GM21526 (cell line): ENCODE results near the gene CAPN13.

ENCODE experiments used
- ATAC-seq: cut with Tn5 transposase; IDR thresholded peaks from one replicate; pipeline ENCODE4 v1.9.1; 2021; ENCODE audit warnings: moderate library complexity; ENCODE audit not compliant: unreplicated experiment, low FRiP score

The CAPN13 gene

GRCh38 chr2:30732376-30732775, 74.9 kb downstream of the CAPN13 start:
- no peak for ATAC-seq

GRCh38 chr2:30731706-30732105, 75.5 kb downstream of the CAPN13 start:
- no peak for ATAC-seq

GRCh38 chr2:30730736-30731647, 76.3 kb downstream of the CAPN13 start:
- no peak for ATAC-seq

- ATAC-seq: no peak
Measured at GRCh38 chr2:30729031-30729430, 78.2 kb downstream of the CAPN13 start.

GRCh38 chr2:30722936-30723725, 84.1 kb downstream of the CAPN13 start:
- ATAC-seq: no peak

- no peak for ATAC-seq
Measured at GRCh38 chr2:30721668-30722647, 85.3 kb downstream of the CAPN13 start.

- no peak for ATAC-seq
Measured at GRCh38 chr2:30721241-30721640, 86.0 kb downstream of the CAPN13 start.

GRCh38 chr2:30717081-30717650, 90.1 kb downstream of the CAPN13 start:
- ATAC-seq: no peak

GRCh38 chr2:30716123-30716900, 90.9 kb downstream of the CAPN13 start:
- ATAC-seq: no peak

GRCh38 chr2:30714811-30715709, 92.2 kb downstream of the CAPN13 start:
- no peak for ATAC-seq

- ATAC-seq: no peak
Measured at GRCh38 chr2:30713698-30714097, 93.5 kb downstream of the CAPN13 start.

GRCh38 chr2:30711646-30712085, 95.6 kb downstream of the CAPN13 start:
- peak; percentile 82 for ATAC-seq

GRCh38 chr2:30710461-30710860, 96.8 kb downstream of the CAPN13 start:
- no peak for ATAC-seq

- ATAC-seq: no peak
Measured at GRCh38 chr2:30710016-30710415, 97.2 kb downstream of the CAPN13 start.

- ATAC-seq: no peak
Measured at GRCh38 chr2:30709516-30709915, 97.7 kb downstream of the CAPN13 start.

- ATAC-seq: no peak
Measured at GRCh38 chr2:30708491-30709290, 98.6 kb downstream of the CAPN13 start.

GRCh38 chr2:30707304-30707903, 99.8 kb downstream of the CAPN13 start:
- no peak for ATAC-seq
